Measurements from ENCODE around the gene GGNBP2.

The GGNBP2 gene

GRCh38 chr17:36575028-36575427 lies 30.3 kb downstream of the GGNBP2 start:
- DNase-seq = no peak

GRCh38 chr17:36576793-36577192 lies 32.1 kb downstream of the GGNBP2 start:
- DNase-seq = no peak

- no peak for DNase-seq
These were observed 34.0 kb downstream of the GGNBP2 start for GRCh38 chr17:36578671-36579070.

- DNase-seq = no peak
These were observed 39.1 kb downstream of the GGNBP2 start for GRCh38 chr17:36583787-36584186.

GRCh38 chr17:36586138-36586537 lies 41.4 kb downstream of the GGNBP2 start:
- DNase-seq = no peak

- no peak for DNase-seq
These were observed 45.4 kb downstream of the GGNBP2 start for GRCh38 chr17:36590082-36590481.

GRCh38 chr17:36591434-36592315 lies 47.0 kb downstream of the GGNBP2 start, which contains the start of gene DHRS11:
Gene DHRS11, plus strand, starts transcription at chr17:36591879. Its CDS starts 131 bp downstream, at chr17:36592010.
- peak; percentile 82 to 95 (median 88) for DNase-seq

GRCh38 chr17:36592316-36592715 lies 47.6 kb downstream of the GGNBP2 start:
- peak; percentile 25 to 59 (median 25) for DNase-seq

- DNase-seq = peak; percentile 55 to 68 (median 64)
These were observed 48.1 kb downstream of the GGNBP2 start for GRCh38 chr17:36592716-36593321.

GRCh38 chr17:36593656-36594316 lies 49.1 kb downstream of the GGNBP2 start:
- DNase-seq = peak; percentile 78 to 80 (median 80)

- no peak for DNase-seq
These were observed 50.1 kb downstream of the GGNBP2 start for GRCh38 chr17:36594626-36595401.

GRCh38 chr17:36597226-36597625 lies 52.5 kb downstream of the GGNBP2 start:
- no peak for DNase-seq

GRCh38 chr17:36597866-36598777 lies 53.4 kb downstream of the GGNBP2 start:
- DNase-seq = no peak

- DNase-seq = no peak
These were observed 54.3 kb downstream of the GGNBP2 start for GRCh38 chr17:36598951-36599401.

GRCh38 chr17:36599546-36600250 lies 55.0 kb downstream of the GGNBP2 start:
- DNase-seq = no peak

GRCh38 chr17:36600465-36600864 lies 55.7 kb downstream of the GGNBP2 start:
- DNase-seq = no peak

- peak in 1 of 3 donors; percentile 12 for DNase-seq
These were observed 56.2 kb downstream of the GGNBP2 start for GRCh38 chr17:36600936-36601302.

GRCh38 chr17:36601303-36602029 lies 56.7 kb downstream of the GGNBP2 start, which contains the start of gene MRM1:
Gene MRM1, plus strand, starts transcription at chr17:36601583. Its CDS starts 228 bp downstream, at chr17:36601811.
- DNase-seq = peak; percentile 93 to 96 (median 96)

GRCh38 chr17:36602030-36602748 lies 57.5 kb downstream of the GGNBP2 start:
- peak in 2 of 3 donors; percentile 20 to 36 for DNase-seq
